ENCODE results near the gene KLK5. TPM values are rescaled to one million over a fixed set of nuclear protein-coding genes. Genes with fewer than 3 reads are reported as not detected.

Gene KLK5
- total RNA-seq, 2 experiments from 2014 or later: not detected

GRCh38 chr19:50983625-50984292 is 30.9 kb upstream of the KLK5 start, which contains the start of gene KLK7:
TSS of gene KLK7 (minus strand) at chr19:50983917. CDS start at chr19:50982399, 1,518 bp downstream.
- Mint-ChIP-seq H3K36me3 (ENCODE audit: low read depth) (no peaks in the 10 kb centered on the region), H3K27me3 (peaks cover 64% of the 10 kb centered on the region)
- CTCF ChIA-PET: no interaction called here

GRCh38 chr19:50982186-50982585 is 29.3 kb upstream of the KLK5 start:
- ATAC-seq (ENCODE audit: poor library complexity): no peak
- Mint-ChIP-seq H3K27ac (no peak overlapping the region), H3K4me1 (ENCODE audit: low read depth) (no peaks in the 10 kb centered on the region), H3K36me3 (ENCODE audit: low read depth) (no peaks in the 10 kb centered on the region), H3K4me3 (no peak overlapping the region), H3K27me3 (peaks cover 64% of the 10 kb centered on the region), H3K9me3 (no peaks in the 10 kb centered on the region)
- CTCF ChIA-PET: no interaction called here
- Histone ChIP-seq H3K27me3 (ENCODE audit: control insufficient read depth in 1 of 2, insufficient read depth in 2 of 2, low read length in 2 of 2) (peaks cover 3 to 38% of the 10 kb centered on the region in 2 experiments), H3K36me3 (ENCODE audit: insufficient read depth, low read length) (no peaks in the 10 kb centered on the region), H3K4me1 (ENCODE audit: insufficient read depth, low read length) (no peaks in the 10 kb centered on the region), H3K27ac (ENCODE audit: low read depth in 1 of 2, low read length in 2 of 2) (no peak overlapping the region), H3K9me3 (ENCODE audit: control insufficient read depth in 1 of 2, insufficient read depth in 1 of 2, low read length in 2 of 2) (peaks cover 0 to 8% of the 10 kb centered on the region in 2 experiments), H3K4me3 (ENCODE audit: low read length) (no peak overlapping the region)
- no peak for DNase-seq
- TF ChIP-seq CTCF (IDR thresholded peaks at IDR 0.05): no peak
- POLR2A ChIA-PET: no interaction called here
- intact Hi-C loops (cut with DNase I, micrococcal nuclease): no loop called here

More at GRCh38 chr19:50983625-50984292, 30.9 kb upstream of the KLK5 start, which contains the start of gene KLK7:
- Histone ChIP-seq H3K4me1 (ENCODE audit: insufficient read depth, low read length) (no peaks in the 10 kb centered on the region), H3K4me3 (ENCODE audit: low read length) (no peak within 1 kb of the TSS), H3K36me3 (ENCODE audit: insufficient read depth, low read length) (no peaks in the 10 kb centered on the region), H3K9me3 (ENCODE audit: control insufficient read depth in 1 of 2, insufficient read depth in 1 of 2, low read length in 2 of 2) (peaks cover 0 to 8% of the 10 kb centered on the region in 2 experiments), H3K27ac (ENCODE audit: low read depth in 1 of 2, low read length in 2 of 2) (no peak within 1 kb of the TSS), H3K27me3 (ENCODE audit: control insufficient read depth in 1 of 2, insufficient read depth in 2 of 2, low read length in 2 of 2) (peaks cover 3 to 31% of the 10 kb centered on the region in 2 experiments)
- Mint-ChIP-seq H3K4me3 (no peak within 1 kb of the TSS), H3K9me3 (no peaks in the 10 kb centered on the region), H3K4me1 (ENCODE audit: low read depth) (no peaks in the 10 kb centered on the region), H3K27ac (no peak within 1 kb of the TSS)
- ATAC-seq (ENCODE audit: poor library complexity) (no peak), DNase-seq (no peak)
- TF ChIP-seq CTCF (IDR thresholded peaks at IDR 0.05): no peak
- POLR2A ChIA-PET: interaction anchor here (0.6 kb wide), 1 partner anchor 632 kb away, joined by 4 read pairs; no protein-coding TSS in a partner anchor
- intact Hi-C loops (cut with DNase I, micrococcal nuclease): no loop called here

- ChIA-PET CTCF (no interaction called here), POLR2A (no interaction called here)
- no peak for DNase-seq
- TF ChIP-seq CTCF (IDR thresholded peaks at IDR 0.05): no peak
- H3K4me1 ChIP-seq (ENCODE audit: insufficient read depth, low read length): no peaks in the 10 kb centered on the region
- no peak for ATAC-seq (ENCODE audit: poor library complexity)
- Mint-ChIP-seq H3K9me3 (no peaks in the 10 kb centered on the region), H3K4me3 (no peak overlapping the region), H3K36me3 (ENCODE audit: low read depth) (no peaks in the 10 kb centered on the region), H3K4me1 (ENCODE audit: low read depth) (no peaks in the 10 kb centered on the region), H3K27me3 (peaks cover 66% of the 10 kb centered on the region), H3K27ac (no peak overlapping the region)
- H3K27ac ChIP-seq (ENCODE audit: low read depth in 1 of 2, low read length in 2 of 2): no peak overlapping the region
- peaks cover 0 to 8% of the 10 kb centered on the region in 2 experiments for H3K9me3 ChIP-seq (ENCODE audit: control insufficient read depth in 1 of 2, insufficient read depth in 1 of 2, low read length in 2 of 2)
- intact Hi-C loops (cut with DNase I, micrococcal nuclease): no loop called here
- no peaks in the 10 kb centered on the region for H3K36me3 ChIP-seq (ENCODE audit: insufficient read depth, low read length)
- H3K4me3 ChIP-seq (ENCODE audit: low read length): no peak overlapping the region
- peaks cover 3 to 35% of the 10 kb centered on the region in 2 experiments for H3K27me3 ChIP-seq (ENCODE audit: control insufficient read depth in 1 of 2, insufficient read depth in 2 of 2, low read length in 2 of 2)
Observed at GRCh38 chr19:50981587-50982146, 28.8 kb upstream of the KLK5 start.

Measured in CD4-positive, alpha-beta T cell (primary cell).